Stimulated activated CD8-positive, alpha-beta memory T cell treated with anti-CD3 and anti-CD28 coated beads, Interleukin-4, amount 100 ng/mL, for 24 hours (primary cell): ENCODE results near the gene UNC93B1.
"Not testable (repeated sequence)": the region's sequence is repeated elsewhere in the genome, so short reads cannot be mapped to it uniquely, and the experiment has no call there.

Experiments
- DNase-seq: peaks from one replicate; pipeline ENCODE4 v3.0.0-alpha.2; 2020; ENCODE audit warnings: low read depth

The UNC93B1 gene

DNA sequence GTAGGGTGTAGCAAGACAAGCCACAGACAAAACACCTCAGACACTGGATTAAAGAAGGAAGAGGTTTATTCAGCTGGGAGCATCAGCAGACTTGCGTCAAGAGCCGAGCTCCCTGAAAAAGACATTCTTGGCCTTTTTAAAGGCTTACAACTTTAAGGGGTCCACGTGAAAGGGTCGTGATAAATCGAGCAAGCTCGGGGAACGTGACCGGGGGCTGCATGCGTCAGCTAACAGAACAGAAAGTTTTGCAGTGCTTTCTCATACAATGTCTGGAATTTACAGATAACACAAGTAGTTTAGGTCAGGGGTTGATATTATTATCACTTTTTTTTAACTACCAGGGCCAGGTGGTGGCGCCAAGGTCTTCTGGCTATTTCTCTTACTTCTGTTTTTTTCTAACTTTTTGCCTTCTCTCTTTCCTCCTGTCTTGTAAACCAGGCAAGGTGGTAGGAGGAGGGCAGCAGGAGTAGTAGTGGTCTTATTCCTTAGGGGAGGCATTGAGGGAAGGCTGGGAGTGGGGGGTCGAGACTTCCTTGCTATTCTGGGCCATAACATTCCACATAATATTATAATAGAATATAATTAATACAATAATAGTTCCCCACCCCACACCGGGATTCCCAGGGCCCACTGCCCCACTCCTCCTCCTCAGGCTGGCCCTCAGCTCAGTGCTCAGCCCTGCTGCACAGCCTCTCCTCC is 5.6 kb upstream of the UNC93B1 start:
- no peak for DNase-seq

DNA sequence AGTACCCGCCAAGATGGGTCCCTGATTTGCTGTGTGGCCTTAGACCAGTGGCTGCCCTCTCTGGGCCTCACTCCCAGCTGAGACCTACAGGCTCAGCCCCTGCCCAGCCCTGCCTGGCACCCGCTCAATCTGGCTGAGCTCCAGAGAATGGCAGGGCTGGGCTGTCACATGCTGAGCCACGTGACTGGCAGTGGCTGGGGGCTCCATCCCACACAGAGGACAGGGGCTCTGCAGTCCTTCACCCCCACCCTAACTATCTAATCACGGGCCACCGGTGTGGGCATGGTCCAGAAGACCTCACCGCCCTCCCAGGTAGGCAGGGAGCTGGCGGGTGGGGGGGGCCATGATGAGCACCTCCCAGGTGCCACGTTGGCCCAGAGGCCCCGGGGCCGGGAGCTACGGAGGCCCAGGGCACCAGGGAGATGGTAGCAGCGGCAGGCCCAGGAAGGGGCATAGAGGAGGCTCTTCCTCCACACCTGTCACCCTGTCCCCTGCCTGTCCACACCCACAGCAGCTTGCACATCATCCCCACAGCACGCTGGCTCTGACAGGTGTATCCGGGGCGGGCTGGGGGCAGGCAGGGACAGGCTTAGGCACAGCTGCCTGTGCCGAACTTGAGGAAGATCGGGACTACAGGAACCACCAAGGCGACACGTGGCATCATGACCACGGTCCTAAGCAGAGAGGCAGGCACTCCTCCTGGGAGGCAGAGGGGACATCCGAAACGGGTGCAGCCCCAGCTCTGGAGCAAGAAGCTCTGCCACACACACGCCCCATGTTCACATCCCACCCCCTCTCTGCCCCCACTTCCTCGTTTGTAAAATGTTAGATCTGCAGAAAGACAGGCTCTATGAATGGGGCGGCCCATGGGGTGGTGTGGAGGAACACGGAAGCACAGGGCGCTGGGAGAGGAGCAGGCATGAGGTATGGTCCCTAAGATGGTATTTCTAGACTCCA is 4.8 kb upstream of the UNC93B1 start:
- no peak for DNase-seq

DNA sequence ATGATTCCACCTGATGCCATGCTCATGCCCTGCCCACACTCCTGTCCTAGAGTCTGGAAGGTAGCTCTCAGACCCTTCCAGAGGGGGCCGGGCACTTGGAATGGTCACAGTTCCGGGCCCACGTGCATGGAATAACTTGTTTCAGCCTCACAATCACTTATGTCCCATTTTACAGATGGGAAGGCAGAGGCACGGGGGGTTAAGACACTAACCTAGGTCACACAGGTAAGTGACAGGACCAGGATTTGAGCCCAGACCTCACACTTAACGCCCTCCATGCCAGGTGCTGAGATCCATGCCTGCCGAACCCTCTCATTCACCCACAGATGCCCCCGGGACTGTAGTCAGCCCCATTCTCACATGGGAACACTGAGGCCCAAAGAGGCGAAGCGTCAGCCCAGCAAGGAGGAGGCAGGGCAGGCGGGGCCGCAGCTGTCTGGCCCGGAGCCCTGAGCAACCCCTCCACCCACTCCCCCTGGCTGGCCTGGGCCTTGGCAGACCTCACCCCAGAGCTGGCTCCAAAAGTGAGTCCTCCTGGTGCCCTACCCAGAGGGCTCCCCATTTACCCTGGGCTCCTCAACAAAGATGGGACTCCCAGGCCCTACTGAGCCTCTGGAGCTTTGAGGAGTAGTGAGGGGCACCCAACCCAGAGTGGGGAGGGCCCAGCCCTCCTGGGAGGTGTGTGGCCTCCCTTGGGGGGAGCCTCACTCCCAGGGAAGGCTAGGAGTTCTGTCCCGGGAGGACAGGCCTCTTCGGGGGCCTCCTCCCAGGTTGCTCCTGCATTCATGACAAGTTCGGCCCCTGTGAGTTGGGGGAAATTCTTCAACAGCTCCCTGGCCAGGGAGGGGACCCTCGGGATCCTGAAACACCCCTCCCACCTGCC is 3.8 kb upstream of the UNC93B1 start:
- DNase-seq = no peak

DNA sequence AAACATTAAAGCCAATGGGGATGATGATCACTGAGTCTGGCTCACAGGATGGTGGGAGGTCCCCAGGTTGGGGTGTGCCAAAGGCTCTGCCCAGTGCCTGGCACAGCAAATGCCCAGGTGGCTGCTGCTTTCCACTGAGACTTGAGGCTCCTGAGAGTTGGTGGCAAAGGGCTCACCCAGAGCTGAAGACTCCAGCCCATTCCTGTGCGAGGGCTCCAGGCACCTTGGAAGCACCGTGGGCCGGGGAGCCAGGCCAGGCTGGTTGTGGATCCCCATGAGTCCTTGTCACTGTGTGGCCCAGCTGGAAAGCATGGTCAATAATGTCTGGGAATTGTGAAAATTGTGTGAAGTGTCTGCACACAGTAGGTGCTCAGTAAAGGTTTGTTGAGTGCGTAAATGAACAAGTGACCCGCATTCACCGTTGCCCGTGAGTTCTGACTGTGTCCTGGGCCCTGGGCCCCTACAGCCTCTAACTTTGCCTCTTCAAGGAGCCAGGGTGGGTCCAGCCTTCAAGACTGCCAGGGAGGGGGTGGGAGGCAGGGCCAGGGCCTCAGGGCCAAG is 2.8 kb upstream of the UNC93B1 start:
- no peak for DNase-seq

DNA sequence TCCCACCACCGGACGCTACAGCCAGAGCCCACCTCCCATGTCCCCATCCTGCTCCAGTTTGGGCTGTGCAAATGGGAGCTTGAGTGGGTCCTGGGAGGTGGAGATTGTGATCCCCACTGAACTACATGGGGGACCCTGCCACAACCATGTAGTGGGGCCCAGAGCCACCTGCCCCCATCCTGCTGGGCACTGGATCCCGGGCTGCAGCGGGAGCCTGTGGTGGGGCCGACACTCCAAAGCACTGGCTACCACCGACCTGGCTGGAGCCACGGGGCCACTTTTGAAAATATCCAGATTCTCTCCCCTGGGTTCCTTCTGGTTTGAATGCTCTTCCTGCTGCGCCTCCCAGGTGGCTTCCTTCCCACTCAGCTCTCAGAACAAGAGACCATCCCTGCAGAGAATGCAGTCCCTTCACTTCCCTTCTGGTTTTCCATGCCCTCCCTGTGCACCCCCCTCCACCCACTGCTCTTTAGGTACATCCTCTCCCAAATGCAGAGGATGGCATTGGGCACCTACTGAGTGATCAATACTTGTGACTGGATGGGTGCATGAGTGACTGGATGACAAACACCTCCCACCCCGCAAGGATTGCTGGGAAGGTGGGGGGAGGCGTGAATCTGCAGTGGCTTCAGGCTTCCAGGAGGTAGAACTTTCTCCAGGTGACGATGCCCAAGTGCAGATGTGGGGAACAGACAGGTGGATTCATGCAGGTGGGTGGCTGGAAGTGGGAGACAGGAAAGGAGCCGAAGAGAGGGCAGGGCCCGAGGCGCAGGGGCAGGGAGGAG is 846 bp upstream of the UNC93B1 start:
- no peak for DNase-seq

DNA sequence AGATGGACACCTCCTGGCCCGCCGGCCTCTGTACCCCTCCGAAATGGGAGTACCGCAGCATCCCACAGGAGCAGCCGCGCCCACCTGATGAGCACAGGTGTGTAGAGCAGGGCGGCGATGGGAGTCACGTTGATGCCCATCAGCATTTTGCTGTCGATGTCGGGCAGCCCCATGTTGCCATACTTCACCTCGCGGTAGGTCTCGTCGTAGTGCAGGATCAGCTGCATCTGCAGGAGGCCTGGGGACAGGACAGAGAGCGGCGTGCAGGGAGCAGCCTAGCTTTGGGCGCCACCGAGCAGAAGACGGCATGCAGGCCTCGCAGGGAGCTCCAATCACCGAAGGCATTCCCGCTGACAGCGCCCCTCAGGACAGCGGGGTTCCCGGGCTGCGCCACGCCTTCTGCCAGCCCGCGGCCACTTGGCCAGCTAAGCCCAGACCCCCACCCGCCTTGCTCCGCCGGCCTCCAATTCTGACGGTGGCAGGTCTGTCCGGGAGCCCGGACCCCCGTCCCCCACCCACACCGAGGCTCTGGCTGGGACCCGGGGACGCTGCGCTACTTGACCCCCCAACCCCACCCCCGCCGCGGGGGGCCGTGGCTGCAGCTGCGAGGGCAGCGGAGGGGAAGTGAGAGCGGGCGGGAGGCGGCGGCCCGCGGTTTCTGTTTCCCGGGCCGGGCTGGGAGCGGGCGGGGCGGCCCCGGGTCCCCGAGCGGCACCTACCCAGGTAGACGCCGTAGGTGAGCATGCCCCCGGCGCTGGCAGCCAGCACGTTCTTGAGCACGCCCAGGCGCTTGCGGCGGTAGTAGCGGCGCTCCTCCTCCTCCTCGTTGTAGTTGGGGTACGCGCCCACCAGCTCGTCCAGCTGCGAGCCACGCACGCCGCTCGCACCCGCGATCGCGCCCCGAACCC is 705 bp downstream of the UNC93B1 start:
- DNase-seq = no peak

DNA sequence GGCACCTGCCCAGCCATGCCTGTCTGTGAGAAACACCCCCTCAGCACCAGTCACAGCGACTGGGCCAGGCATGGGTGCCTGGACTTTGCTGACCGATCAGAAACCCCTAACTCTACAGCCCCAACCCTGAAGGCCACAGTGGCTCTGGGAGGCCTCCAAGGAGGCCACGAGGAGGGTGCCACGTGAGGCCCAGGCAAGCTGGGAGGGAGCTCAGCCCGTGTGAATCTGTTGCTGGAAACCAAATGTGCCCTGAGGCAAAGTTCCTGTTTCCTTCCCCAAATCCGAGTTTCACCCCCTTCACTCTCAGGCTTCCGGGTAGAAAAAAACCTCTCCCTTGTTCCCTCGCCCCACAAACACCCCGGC is 1.3 kb downstream of the UNC93B1 start:
- DNase-seq = no peak

DNA sequence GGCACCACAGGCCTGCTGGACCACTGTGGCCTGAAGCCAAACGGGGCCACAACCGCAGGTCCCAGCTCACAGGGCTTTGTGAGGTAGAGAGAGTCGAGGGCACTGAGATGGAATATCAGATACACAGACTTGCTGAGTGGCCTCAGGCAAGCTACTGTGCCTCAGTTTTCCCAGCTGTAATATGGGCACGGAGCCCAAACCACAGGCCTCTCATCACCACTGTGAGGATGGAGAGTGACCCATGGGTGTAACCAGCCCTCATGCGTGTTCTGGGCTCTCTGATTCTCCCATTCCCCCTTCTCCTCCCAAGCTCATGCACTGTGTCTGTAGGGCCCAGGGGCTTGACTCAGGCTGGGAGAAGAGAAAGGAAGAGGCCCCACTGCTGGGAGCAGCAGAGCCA is 4.2 kb downstream of the UNC93B1 start:
- no peak for DNase-seq

DNA sequence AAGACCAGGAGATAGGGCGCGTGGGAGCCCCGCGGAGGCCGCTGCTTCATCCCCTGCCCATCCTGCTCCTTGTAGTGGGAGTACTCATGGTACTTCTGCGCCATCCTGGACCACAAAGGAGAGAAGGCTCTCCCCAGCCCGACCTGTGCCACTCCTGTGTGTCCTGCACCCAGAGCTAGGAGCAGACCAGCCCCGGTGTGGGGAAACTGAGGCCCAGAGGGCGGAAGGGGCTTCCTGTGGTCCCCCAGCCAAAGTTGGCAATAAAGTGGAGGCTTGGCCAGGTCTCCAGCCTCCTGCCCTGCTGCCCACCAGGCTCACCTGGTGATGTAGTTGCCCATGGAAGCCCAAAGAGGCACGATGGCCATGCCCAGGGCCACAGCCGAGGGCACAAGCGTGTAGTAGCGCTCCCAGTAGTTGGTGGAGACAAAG is 4.7 kb downstream of the UNC93B1 start:
- no peak for DNase-seq

DNA sequence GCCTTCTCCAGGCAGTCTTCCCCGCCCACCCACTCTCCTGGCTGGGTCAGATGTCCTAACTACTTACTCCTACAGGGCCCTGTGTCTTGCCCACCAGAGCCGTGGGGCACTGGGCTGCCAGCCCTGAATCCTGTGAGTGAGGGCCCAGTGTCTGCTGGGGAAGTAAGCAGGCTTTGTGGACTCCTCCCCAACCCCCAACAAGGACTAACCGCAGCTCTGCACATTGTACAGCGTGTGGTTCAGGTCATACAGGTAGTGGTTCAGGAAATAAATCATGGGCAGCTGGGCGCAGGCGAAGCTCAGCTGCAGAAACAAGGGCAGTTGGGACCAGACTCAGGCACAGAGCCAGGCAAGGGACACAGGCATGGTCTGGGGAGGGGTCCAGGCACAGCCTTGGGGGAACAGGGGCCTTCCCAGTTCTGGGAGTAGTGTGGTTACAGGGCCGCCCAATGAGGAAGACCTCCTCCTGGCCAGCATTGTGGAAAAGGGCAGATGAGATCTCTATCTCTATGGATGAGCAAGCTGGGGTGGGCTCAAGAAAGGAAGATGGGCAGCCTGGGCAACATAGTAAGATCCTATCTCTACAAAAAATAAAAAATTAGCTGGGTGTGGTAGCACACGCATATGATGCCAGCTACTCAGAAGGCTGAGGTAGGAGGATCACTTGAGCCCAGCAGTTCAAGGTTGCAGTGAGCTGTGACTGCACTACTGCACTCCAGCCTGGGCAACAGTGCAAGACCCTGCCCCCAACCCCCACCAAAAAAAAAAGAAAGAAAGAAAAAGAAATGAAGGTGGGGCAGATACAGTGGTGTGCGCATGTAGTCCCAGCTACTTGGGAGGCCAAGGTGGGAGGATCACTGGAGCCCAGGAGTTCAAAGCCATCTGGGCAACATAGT is 5.5 kb downstream of the UNC93B1 start:
- DNase-seq = no peak

DNA sequence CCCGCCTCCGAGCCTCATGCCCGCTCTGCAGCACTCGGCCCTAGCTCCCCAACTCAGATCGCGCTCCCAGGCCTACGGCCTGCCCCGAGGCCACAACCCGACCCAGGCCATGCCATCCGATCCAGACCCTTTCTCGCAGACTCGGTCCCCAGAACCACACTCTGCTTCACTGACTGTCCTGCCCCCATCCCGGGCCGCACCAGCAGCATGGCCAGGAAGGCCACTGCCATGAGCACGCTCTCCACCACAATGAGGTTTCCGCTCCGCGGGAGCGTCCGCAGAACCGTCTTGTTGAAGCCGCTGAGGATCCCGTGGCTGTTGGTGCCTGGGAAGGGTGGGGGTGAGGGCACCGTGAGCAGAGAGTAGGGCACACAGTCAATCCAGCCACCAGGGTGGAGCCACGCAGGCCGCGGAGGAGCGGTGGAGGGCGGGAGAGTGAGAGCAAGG is 6.4 kb downstream of the UNC93B1 start:
- no peak for DNase-seq

DNA sequence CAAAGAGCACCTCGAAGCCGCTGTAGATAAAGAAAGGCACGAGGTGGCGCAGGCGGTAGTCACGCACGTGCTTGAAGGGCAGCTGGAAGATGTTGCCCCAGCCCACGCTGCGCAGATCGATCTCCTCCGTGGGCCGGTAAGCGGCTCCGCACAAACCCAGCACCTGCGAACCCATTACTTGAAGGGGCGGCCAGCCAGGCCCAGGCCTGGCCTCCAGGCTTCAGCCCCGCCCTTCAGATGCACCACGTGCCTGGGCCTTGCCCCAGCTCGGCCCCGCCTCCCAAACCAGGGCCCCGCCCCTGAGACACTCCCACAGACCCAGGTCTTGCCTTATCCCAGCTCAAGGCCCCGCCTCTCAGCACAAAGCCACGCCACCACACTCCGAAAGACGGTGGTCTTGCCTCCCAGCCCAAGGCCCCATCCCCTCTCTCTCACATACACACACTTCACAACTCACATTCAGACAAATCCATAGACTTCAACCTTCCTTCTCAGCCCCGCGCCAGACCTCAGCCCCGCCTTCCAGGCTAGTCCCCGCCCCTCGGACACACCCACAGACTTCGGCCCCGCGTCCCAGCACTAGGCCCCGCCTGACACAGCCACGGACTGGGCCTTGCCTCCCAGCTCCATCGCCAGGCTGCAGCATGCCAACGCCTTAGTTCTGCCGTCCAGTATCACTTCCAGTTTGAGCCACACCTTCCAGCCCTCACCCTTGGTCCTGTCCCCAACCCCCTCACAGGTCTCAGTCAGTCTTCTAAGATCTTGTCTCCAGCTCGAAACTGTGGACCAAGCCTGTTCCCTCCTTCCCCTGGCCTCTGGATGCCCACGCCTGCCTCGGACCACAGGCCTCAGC is 7.0 kb downstream of the UNC93B1 start:
- DNase-seq = peak; percentile 27

DNA sequence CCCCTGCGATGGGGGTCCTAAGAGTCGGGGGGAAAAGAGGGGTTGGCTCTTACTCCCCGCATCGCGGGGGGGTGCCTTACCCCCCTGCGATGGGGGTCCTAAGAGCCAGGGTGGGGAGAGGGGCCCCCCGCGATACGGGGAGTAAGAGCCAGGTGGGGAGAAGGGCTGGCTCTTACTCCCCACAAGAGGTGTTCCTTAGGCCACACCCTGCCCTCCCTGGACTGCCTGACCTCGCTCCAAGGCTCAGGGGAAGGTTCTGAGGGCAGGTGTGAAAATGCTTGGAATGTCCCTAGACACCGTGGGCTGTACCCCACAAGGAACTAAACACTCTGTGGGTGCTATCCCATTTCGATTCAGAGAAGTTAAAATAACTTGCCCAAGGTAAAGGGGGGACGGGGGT is 7.8 kb downstream of the UNC93B1 start:
- DNase-seq = no peak

DNA sequence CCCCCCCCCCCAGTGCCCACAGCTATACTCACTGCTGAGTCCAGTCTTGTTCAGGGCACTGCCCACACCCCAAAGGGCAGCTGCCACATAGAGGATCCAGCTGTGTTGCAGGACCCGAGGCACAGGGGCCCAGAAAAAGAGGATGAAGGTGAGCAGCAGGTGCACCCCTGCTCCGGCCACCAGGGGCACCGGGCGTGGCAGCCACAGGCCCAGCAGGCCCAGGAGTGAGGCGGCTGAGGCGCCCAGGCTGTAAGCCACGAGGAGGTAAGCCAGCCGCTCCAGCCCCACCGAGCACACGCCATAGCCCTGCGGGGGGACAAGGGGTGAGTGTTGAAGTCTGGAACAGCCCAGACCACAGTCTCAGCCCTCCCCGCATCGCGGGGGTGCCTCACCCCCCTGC is 8.3 kb downstream of the UNC93B1 start:
- DNase-seq = not testable (repeated sequence)

DNA sequence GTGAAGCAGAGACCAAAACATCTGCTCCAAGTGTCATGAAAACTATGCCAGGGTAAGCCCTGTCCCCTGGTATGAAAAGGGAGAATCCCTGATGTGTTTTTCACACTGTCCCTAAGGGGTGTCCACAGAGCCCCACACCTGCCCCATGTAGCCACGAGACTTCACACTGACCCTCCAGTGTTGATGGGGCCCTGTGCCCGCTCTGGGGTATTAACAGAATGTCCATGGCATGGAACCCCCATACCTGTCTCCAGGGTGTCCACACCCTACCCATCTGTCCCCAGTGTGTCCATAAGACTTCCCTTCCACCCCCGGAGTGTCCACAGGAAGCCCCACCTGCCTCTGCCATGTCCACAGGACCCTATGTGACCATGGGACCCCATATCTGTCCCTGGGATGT is 8.8 kb downstream of the UNC93B1 start:
- DNase-seq = not testable (repeated sequence)

DNA sequence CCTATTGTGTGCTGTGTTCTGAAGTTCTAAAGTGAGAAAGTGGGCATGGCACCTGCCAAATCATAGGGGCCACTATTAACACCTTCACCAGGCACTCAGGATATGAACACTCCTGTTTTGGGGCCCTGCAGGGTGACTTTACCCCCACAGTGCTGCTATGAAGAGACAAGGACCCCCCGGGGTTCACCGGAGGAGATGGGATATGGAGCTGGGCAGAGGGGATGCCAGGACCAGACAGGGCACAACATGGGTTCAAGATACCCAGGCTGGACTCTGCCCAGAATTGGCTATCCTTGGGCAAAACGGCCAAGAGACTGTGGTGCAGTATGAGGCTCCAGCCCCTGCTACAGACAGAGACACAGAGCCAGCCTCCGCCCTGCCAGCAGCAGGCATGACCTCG is 9.5 kb downstream of the UNC93B1 start:
- not testable (repeated sequence) for DNase-seq

DNA sequence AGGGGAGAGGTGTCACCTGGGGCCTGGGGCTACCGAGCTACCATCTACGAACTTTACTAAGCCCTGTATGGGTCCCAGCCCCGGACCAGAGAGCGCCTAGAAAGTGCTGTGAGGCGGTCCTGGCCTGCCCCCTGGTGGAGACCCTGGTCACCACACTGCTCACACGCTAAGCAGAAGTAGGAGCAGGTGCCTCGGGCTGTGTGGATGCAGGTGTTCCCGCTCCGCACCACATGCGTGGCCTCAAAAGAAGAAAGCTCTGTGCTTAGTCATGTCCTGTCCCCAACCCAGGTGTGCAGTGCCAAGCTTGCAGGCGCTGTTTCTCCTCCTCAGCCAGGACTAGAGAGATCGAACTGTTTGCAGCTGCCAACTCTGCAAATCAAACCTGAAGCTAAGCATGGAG is 10.1 kb downstream of the UNC93B1 start:
- not testable (repeated sequence) for DNase-seq
